ENCODE measurements around the gene TIMP2. TPM values are rescaled to one million over a fixed set of nuclear protein-coding genes. Genes with fewer than 3 reads are reported as not detected.

TIMP2 gene
- total RNA-seq, 3 donors from 2014 or later: 72.0 to 344 (median 112) TPM

DNA sequence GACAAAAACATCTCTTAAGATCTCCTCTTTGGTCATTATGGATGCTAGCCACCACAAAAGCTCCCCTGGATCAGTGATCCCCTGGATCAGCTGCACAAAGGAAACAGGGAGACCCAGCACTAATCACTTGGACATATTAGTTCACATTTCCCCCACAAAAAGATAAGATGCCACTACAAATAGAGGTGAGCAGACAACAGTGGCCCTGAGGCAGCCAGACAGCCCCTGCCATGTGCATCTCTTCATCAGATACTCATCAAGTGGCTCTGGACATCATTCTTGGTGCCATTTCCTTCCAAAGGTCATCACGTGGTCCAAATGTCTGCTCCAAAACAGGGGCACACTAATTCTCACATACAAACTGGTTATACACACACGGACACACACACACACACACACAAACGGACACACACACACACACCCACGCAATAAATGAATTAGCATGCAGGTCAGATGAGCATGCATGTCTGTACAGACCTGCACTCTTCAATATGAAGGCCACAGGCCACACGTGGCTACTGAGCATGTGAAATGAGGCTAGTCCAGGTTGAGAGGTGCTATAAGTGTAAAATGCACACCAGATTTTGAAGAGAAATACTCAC lies 88.7 kb downstream of the TIMP2 start:
- Histone ChIP-seq H3K9me3 (no peaks in the 10 kb centered on the region), H3K4me1 (peaks cover 0 to 6% of the 10 kb centered on the region in 2 donors), H3K36me3 (peaks cover 4% of the 10 kb centered on the region), H3K4me3 (no peak overlapping the region), H3K27me3 (no peaks in the 10 kb centered on the region), H3K27ac (no peak overlapping the region)
- DNase-seq (ENCODE audit: low spot score in 2 of 2): no peak
- intact Hi-C loops (cut with DNase I; ENCODE audit: low total_unique reads): loop anchor here (10.0 kb wide), 1 partner anchor 232 kb away; no protein-coding TSS in a partner anchor
- TF ChIP-seq POLR2AphosphoS5 (IDR thresholded peaks at IDR 0.05) (no peak), POLR2A (IDR thresholded peaks at IDR 0.05) (no peak)

GRCh38 chr17:78834571-78834970 lies 90.6 kb downstream of the TIMP2 start:
- no peaks in the 10 kb centered on the region for H3K27me3 ChIP-seq
- no peaks in the 10 kb centered on the region for H3K9me3 ChIP-seq
- DNase-seq (ENCODE audit: low spot score in 2 of 2): no peak
- H3K4me3 ChIP-seq: no peak overlapping the region
- intact Hi-C loops (cut with DNase I; ENCODE audit: low total_unique reads): loop anchor here (10.0 kb wide), 1 partner anchor 230 kb away; no protein-coding TSS in a partner anchor
- peaks cover 4% of the 10 kb centered on the region for H3K36me3 ChIP-seq
- TF ChIP-seq POLR2A (IDR thresholded peaks at IDR 0.05) (no peak), POLR2AphosphoS5 (IDR thresholded peaks at IDR 0.05) (no peak), CTCF (IDR thresholded peaks at IDR 0.05) (no peak)
- peaks cover 0 to 4% of the 10 kb centered on the region in 2 donors for H3K4me1 ChIP-seq
- no peak overlapping the region for H3K27ac ChIP-seq

DNA sequence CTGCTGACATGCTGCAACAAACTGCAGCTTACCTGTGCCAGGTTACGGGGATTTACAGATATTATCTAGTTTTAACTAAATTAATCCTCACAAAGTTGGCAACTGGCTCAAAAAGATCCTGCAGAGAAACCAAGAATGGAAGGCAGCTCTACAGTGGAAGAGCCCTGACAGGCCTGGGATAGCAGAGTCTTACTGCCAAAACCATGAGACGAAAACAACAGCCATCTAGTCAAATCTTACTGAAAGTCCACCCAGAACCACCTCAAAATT lies 92.7 kb downstream of the TIMP2 start:
- Histone ChIP-seq H3K36me3 (peaks cover 4% of the 10 kb centered on the region), H3K4me3 (no peak overlapping the region), H3K27ac (no peak overlapping the region), H3K9me3 (no peaks in the 10 kb centered on the region), H3K4me1 (no peaks in the 10 kb centered on the region), H3K27me3 (no peaks in the 10 kb centered on the region)
- intact Hi-C loops (cut with DNase I; ENCODE audit: low total_unique reads): loop anchor here (10.0 kb wide), 1 partner anchor 228 kb away; no protein-coding TSS in a partner anchor
- no peak for TF ChIP-seq CTCF (IDR thresholded peaks at IDR 0.05)
- TF ChIP-seq POLR2A (IDR thresholded peaks at IDR 0.05): no peak
- TF ChIP-seq POLR2AphosphoS5 (IDR thresholded peaks at IDR 0.05): no peak
- DNase-seq (ENCODE audit: low spot score in 2 of 2): no peak

DNA sequence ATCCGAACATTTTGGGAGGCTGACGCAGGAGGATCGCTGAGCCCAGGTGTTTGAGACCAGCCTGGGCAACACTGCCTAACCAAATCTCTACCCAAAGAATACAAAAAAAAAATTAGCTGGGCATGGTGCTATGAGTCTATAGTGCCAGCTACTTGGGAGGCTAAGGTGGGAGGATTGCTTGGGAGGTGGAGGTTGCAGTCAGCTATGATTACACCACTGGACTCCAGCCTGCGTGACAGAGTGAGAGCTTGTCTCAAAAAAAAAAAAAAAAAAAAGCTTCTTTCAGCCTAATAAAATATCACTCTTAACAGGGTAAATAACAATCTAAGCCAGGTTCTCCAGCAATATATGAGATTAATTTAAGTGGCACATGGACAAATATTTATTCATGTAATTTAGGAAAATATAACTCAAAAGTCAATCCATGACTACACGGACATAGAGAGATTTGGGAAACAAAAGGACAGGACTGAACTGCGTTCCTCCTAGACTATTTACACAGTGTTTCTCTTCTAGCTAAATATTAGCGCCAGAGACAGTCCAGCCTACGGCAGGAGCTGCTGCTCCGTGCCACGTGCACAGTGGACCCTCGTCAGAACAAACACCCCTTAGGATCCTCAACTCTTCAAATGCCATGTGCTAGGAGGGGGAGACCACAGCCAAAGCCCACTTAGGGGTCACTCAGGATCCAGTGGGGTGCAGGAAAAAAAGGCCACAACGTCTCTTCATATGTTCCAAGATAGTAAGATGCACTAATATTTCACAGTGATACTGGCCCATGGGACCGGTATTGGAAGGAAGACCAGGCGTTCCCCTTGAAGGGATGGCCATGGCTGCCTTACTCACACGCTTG lies 93.3 kb downstream of the TIMP2 start:
- no peak overlapping the region for H3K4me3 ChIP-seq
- no peaks in the 10 kb centered on the region for H3K4me1 ChIP-seq
- TF ChIP-seq POLR2AphosphoS5 (IDR thresholded peaks at IDR 0.05) (no peak), CTCF (IDR thresholded peaks at IDR 0.05) (no peak), POLR2A (IDR thresholded peaks at IDR 0.05) (no peak)
- intact Hi-C loops (cut with DNase I; ENCODE audit: low total_unique reads): loop anchor here (10.0 kb wide), 1 partner anchor 227 kb away; no protein-coding TSS in a partner anchor
- H3K36me3 ChIP-seq: peaks cover 4% of the 10 kb centered on the region
- DNase-seq (ENCODE audit: low spot score in 2 of 2): no peak
- no peak overlapping the region for H3K27ac ChIP-seq
- H3K9me3 ChIP-seq: no peaks in the 10 kb centered on the region
- H3K27me3 ChIP-seq: no peaks in the 10 kb centered on the region

GRCh38 chr17:78829477-78829876 lies 95.7 kb downstream of the TIMP2 start:
- no peak for TF ChIP-seq POLR2AphosphoS5 (IDR thresholded peaks at IDR 0.05)
- no peak for TF ChIP-seq POLR2A (IDR thresholded peaks at IDR 0.05)
- no peak for TF ChIP-seq CTCF (IDR thresholded peaks at IDR 0.05)
- Histone ChIP-seq H3K4me3 (no peak overlapping the region), H3K4me1 (no peaks in the 10 kb centered on the region), H3K9me3 (no peaks in the 10 kb centered on the region), H3K27ac (no peak overlapping the region), H3K27me3 (no peaks in the 10 kb centered on the region), H3K36me3 (peaks cover 4% of the 10 kb centered on the region)
- intact Hi-C loops (cut with DNase I; ENCODE audit: low total_unique reads): no loop called here
- no peak for DNase-seq (ENCODE audit: low spot score in 2 of 2)

Measured in breast epithelium (tissue), 4 donors.